GM21515 (cell line): ENCODE results near the gene NDRG3.
"Not testable (repeated sequence)": the region's sequence is repeated elsewhere in the genome, so short reads cannot be mapped to it uniquely, and the experiment has no call there.

Source experiments
- ATAC-seq: cut with Tn5 transposase; IDR thresholded peaks from one replicate; pipeline ENCODE4 v1.9.1; 2021; ENCODE audit not compliant: unreplicated experiment

NDRG3 gene

GRCh38 chr20:36645998-36646397, 99.9 kb downstream of the NDRG3 start, which contains the start of gene SLA2:
Gene SLA2, minus strand, starts transcription at chr20:36646196. Its CDS starts 4,861 bp downstream, at chr20:36641335.
- no peak for ATAC-seq

- no peak for ATAC-seq
Measured at GRCh38 chr20:36645353-36645752, 100.5 kb downstream of the NDRG3 start.

- ATAC-seq: no peak
Measured at GRCh38 chr20:36644706-36645095, 101.2 kb downstream of the NDRG3 start.

GRCh38 chr20:36644032-36644705, 101.7 kb downstream of the NDRG3 start:
- ATAC-seq: no peak

- ATAC-seq: no peak
Measured at GRCh38 chr20:36642136-36642535, 103.8 kb downstream of the NDRG3 start.

- ATAC-seq: no peak
Measured at GRCh38 chr20:36641506-36641843, 104.4 kb downstream of the NDRG3 start.

- ATAC-seq: not testable (repeated sequence)
Measured at GRCh38 chr20:36638876-36639400, 107.0 kb downstream of the NDRG3 start.

GRCh38 chr20:36634342-36634741, 111.5 kb downstream of the NDRG3 start:
- no peak for ATAC-seq

- no peak for ATAC-seq
Measured at GRCh38 chr20:36633285-36633772, 112.6 kb downstream of the NDRG3 start.

- ATAC-seq: no peak
Measured at GRCh38 chr20:36632487-36633284, 113.2 kb downstream of the NDRG3 start.

GRCh38 chr20:36632147-36632486, 113.8 kb downstream of the NDRG3 start:
- no peak for ATAC-seq

- no peak for ATAC-seq
Measured at GRCh38 chr20:36631646-36632045, 114.2 kb downstream of the NDRG3 start.

- ATAC-seq: no peak
Measured at GRCh38 chr20:36629719-36630681, 115.9 kb downstream of the NDRG3 start.

- no peak for ATAC-seq
Measured at GRCh38 chr20:36628076-36628475, 117.8 kb downstream of the NDRG3 start.

GRCh38 chr20:36624944-36625324, 121.0 kb downstream of the NDRG3 start:
- ATAC-seq: no peak

- no peak for ATAC-seq
Measured at GRCh38 chr20:36624068-36624943, 121.6 kb downstream of the NDRG3 start.

GRCh38 chr20:36623444-36623843, 122.4 kb downstream of the NDRG3 start:
- no peak for ATAC-seq

- ATAC-seq: no peak
Measured at GRCh38 chr20:36620917-36621316, 125.0 kb downstream of the NDRG3 start.

- no peak for ATAC-seq
Measured at GRCh38 chr20:36614781-36615557, 130.9 kb downstream of the NDRG3 start.
